Activated naive CD8-positive, alpha-beta T cell treated with anti-CD3 and anti-CD28 coated beads, Interleukin-2, amount 50 U/mL, for 16 hours (primary cell): ENCODE data around the gene PPP3CA.

Experiments
- DNase-seq: peaks from one replicate; pipeline ENCODE4 v3.0.0-alpha.2; 2020; ENCODE audit warnings: low read depth, low spot score

Gene PPP3CA

GRCh38 chr4:101288365-101289145, 58.8 kb downstream of the PPP3CA start:
- no peak for DNase-seq

GRCh38 chr4:101287324-101287723, 60.0 kb downstream of the PPP3CA start:
- DNase-seq = no peak

- DNase-seq = no peak
These were observed 60.7 kb downstream of the PPP3CA start for GRCh38 chr4:101286663-101287062.

- DNase-seq = no peak
These were observed 61.3 kb downstream of the PPP3CA start for GRCh38 chr4:101285985-101286384.

GRCh38 chr4:101284546-101284945, 62.8 kb downstream of the PPP3CA start:
- DNase-seq = no peak

- DNase-seq = no peak
These were observed 63.9 kb downstream of the PPP3CA start for GRCh38 chr4:101283434-101283833.

- DNase-seq = no peak
These were observed 65.1 kb downstream of the PPP3CA start for GRCh38 chr4:101282076-101282844.

- no peak for DNase-seq
These were observed 66.3 kb downstream of the PPP3CA start for GRCh38 chr4:101280866-101281600.

- DNase-seq = no peak
These were observed 67.9 kb downstream of the PPP3CA start for GRCh38 chr4:101279377-101279871.

GRCh38 chr4:101277671-101278070, 69.7 kb downstream of the PPP3CA start:
- no peak for DNase-seq

GRCh38 chr4:101276661-101277060, 70.7 kb downstream of the PPP3CA start:
- DNase-seq = no peak

GRCh38 chr4:101274888-101275752, 72.2 kb downstream of the PPP3CA start:
- no peak for DNase-seq

- DNase-seq = no peak
These were observed 75.8 kb downstream of the PPP3CA start for GRCh38 chr4:101271516-101271915.

- no peak for DNase-seq
These were observed 77.6 kb downstream of the PPP3CA start for GRCh38 chr4:101269682-101270081.

- no peak for DNase-seq
These were observed 81.5 kb downstream of the PPP3CA start for GRCh38 chr4:101265816-101266172.

GRCh38 chr4:101264993-101265815, 82.1 kb downstream of the PPP3CA start:
- DNase-seq = no peak

GRCh38 chr4:101264512-101264911, 82.8 kb downstream of the PPP3CA start:
- no peak for DNase-seq

- DNase-seq = no peak
These were observed 84.6 kb downstream of the PPP3CA start for GRCh38 chr4:101262683-101263082.

- no peak for DNase-seq
These were observed 87.5 kb downstream of the PPP3CA start for GRCh38 chr4:101259876-101260275.

- DNase-seq = no peak
These were observed 88.4 kb downstream of the PPP3CA start for GRCh38 chr4:101258883-101259282.
